PC-9 (cell line): Measurements from ENCODE around the gene HACD2. TPM values are rescaled to one million over a fixed set of nuclear protein-coding genes. Genes with fewer than 3 reads are reported as not detected.

ENCODE experiments used
- BruUV-seq: library from RNA; stranded (reverse); fragments of 400-500 nt; replicated peaks from 2 replicates; lab custom pipeline; 2021; lab: Mats Ljungman, UMichigan
- CTCF ChIA-PET: fragments of 300-600 bp; sonication (Branson Sonifier 250); formaldehyde crosslinking; loops from one replicate; lab custom pipeline; 2022; ENCODE audit warnings: antibody characterized with exemption; lab: Charles Lee
- POLR2A ChIA-PET: fragments of 300-600 bp; sonication (Branson Sonifier 250); formaldehyde crosslinking; loops from one replicate; lab custom pipeline; 2022; ENCODE audit warnings: antibody characterized with exemption; ENCODE audit not compliant: unreplicated experiment; lab: Charles Lee
- DNase-seq, 2 experiments: peaks; one replicate each; pipeline versions ENCODE4 v3.0.0 to v3.0.0-alpha.2; 2015 to 2022; ENCODE audit warnings: mixed read lengths in 1 of 2
- H2AFZ ChIP-seq: fragments of 200-600 bp; sonication (generic); 2 replicates; pipeline ENCODE4 v1.8.1; 2017; ENCODE audit warnings: antibody characterized with exemption
- H3F3A ChIP-seq: fragments of 200-600 bp; sonication (generic); 2 replicates; pipeline ENCODE4 v1.8.1; 2017; ENCODE audit warnings: antibody characterized with exemption, mild to moderate bottlenecking, low read depth; ENCODE audit not compliant: insufficient read depth
- H3K27ac ChIP-seq: fragments of 200-600 bp; sonication (generic); 2 replicates; pipeline ENCODE4 v1.6.1; 2016; ENCODE audit warnings: mixed run types
- H3K27me3 ChIP-seq: fragments of 200-600 bp; sonication (generic); 2 replicates; pipeline ENCODE4 v1.6.1; 2016; ENCODE audit warnings: low read depth, mixed run types; ENCODE audit not compliant: insufficient read depth
- H3K36me3 ChIP-seq: fragments of 200-600 bp; sonication (generic); 2 replicates; pipeline ENCODE4 v1.6.1; 2016; ENCODE audit warnings: low read depth, mixed run types
- H3K4me1 ChIP-seq: fragments of 200-600 bp; sonication (generic); replicated peaks from 2 replicates; pipeline ENCODE4 v1.6.1; 2016; ENCODE audit warnings: mixed run types; ENCODE audit not compliant: insufficient read depth
- H3K4me2 ChIP-seq: fragments of 200-600 bp; sonication (generic); 2 replicates; pipeline ENCODE4 v1.6.1; 2017; ENCODE audit warnings: mixed run types
- H3K4me3 ChIP-seq: fragments of 200-600 bp; sonication (generic); 2 replicates; pipeline ENCODE4 v1.6.1; 2016; ENCODE audit warnings: mixed run types
- H3K79me2 ChIP-seq: fragments of 200-600 bp; sonication (generic); 2 replicates; pipeline ENCODE4 v1.6.1; 2017; ENCODE audit warnings: low read depth, mixed run types
- H3K9me2 ChIP-seq: fragments of 200-600 bp; sonication (generic); 2 replicates; pipeline ENCODE4 v1.8.1; 2017; ENCODE audit warnings: mild to moderate bottlenecking; ENCODE audit not compliant: insufficient read depth
- H3K9me3 ChIP-seq: fragments of 200-600 bp; sonication (generic); 2 replicates; pipeline ENCODE4 v1.8.1; 2016; ENCODE audit warnings: low read depth; ENCODE audit not compliant: insufficient read depth
- H4K20me1 ChIP-seq: fragments of 200-600 bp; sonication (generic); 2 replicates; pipeline ENCODE4 v1.8.1; 2017; ENCODE audit not compliant: insufficient read depth
- CTCF ChIP-seq: fragments of 200-600 bp; sonication (generic); conservative IDR thresholded peaks from 2 replicates; pipeline ENCODE4 v1.6.1; 2017; ENCODE audit warnings: mixed run types, antibody characterized with exemption, mild to moderate bottlenecking, moderate library complexity
- EZH2 ChIP-seq: fragments of 200-600 bp; sonication (generic); IDR thresholded peaks from 2 replicates; pipeline ENCODE4 v1.8.0; 2017; ENCODE audit warnings: antibody characterized with exemption, low read depth
- intact Hi-C: fragments of 100-400 bp; cut with micrococcal nuclease; formaldehyde crosslinking; loops from one replicate; pipeline ENCODE4 v1.10.0; 2022; ENCODE audit not compliant: unreplicated experiment
- total RNA-seq: library from RNA; stranded (reverse); gene quantifications from 2 replicates; pipeline ENCODE4 v1.2.3, GENCODE V29; 2021

HACD2 gene
- total RNA-seq, 1 experiment from 2014 or later: 53.3 TPM

GRCh38 chr3:123467046-123467445 lies 117.8 kb downstream of the HACD2 start:
- H3K79me2 ChIP-seq: no peaks in the 10 kb centered on the region
- no peaks in the 10 kb centered on the region for H3K36me3 ChIP-seq
- POLR2A ChIA-PET: no interaction called here
- no peak overlapping the region for H3K4me3 ChIP-seq
- no peaks in the 10 kb centered on the region for H3K9me3 ChIP-seq
- H4K20me1 ChIP-seq: no peaks in the 10 kb centered on the region
- H3K27ac ChIP-seq: no peak overlapping the region
- no peak overlapping the region for H3K4me2 ChIP-seq
- intact Hi-C loops: no loop called here
- CTCF ChIA-PET: no interaction called here
- TF ChIP-seq CTCF (no peak), EZH2 (no peak)
- no peaks in the 10 kb centered on the region for H3K4me1 ChIP-seq
- H2AFZ ChIP-seq: no peak overlapping the region
- no TSS peak for BruUV-seq
- H3F3A ChIP-seq: no peaks in the 10 kb centered on the region
- H3K9me2 ChIP-seq: no peaks in the 10 kb centered on the region
- no peaks in the 10 kb centered on the region for H3K27me3 ChIP-seq
- no peak for DNase-seq

GRCh38 chr3:123464211-123464610 lies 120.6 kb downstream of the HACD2 start:
- Histone ChIP-seq H3K36me3 (no peaks in the 10 kb centered on the region), H3K79me2 (no peaks in the 10 kb centered on the region), H3K9me3 (no peaks in the 10 kb centered on the region), H3K4me1 (no peaks in the 10 kb centered on the region), H3K27me3 (no peaks in the 10 kb centered on the region), H3F3A (no peaks in the 10 kb centered on the region), H3K4me2 (no peak overlapping the region), H3K9me2 (no peaks in the 10 kb centered on the region), H4K20me1 (no peaks in the 10 kb centered on the region), H3K4me3 (no peak overlapping the region), H2AFZ (no peak overlapping the region), H3K27ac (no peak overlapping the region)
- ChIA-PET POLR2A (no interaction called here), CTCF (interaction anchor here (0.6 kb wide), 1 partner anchor 10 kb away, joined by 4 read pairs; no protein-coding TSS in a partner anchor)
- intact Hi-C loops: no loop called here
- DNase-seq: no peak
- BruUV-seq: no TSS peak
- no peak for TF ChIP-seq CTCF
- TF ChIP-seq EZH2: no peak

- Histone ChIP-seq H3K36me3 (no peaks in the 10 kb centered on the region), H3K4me1 (no peaks in the 10 kb centered on the region), H3F3A (no peaks in the 10 kb centered on the region), H4K20me1 (no peaks in the 10 kb centered on the region), H3K9me2 (no peaks in the 10 kb centered on the region), H2AFZ (no peak overlapping the region), H3K4me2 (no peak overlapping the region), H3K4me3 (no peak overlapping the region), H3K27me3 (no peaks in the 10 kb centered on the region), H3K79me2 (no peaks in the 10 kb centered on the region), H3K9me3 (no peaks in the 10 kb centered on the region), H3K27ac (no peak overlapping the region)
- POLR2A ChIA-PET: no interaction called here
- TF ChIP-seq CTCF: no peak
- DNase-seq: no peak
- intact Hi-C loops: no loop called here
- CTCF ChIA-PET: no interaction called here
- BruUV-seq: no TSS peak
Measured at GRCh38 chr3:123459862-123460261, 125.0 kb downstream of the HACD2 start.
